A673 (cell line): ENCODE data around the gene LNP1. TPM values are rescaled to one million over a fixed set of nuclear protein-coding genes. Genes with fewer than 3 reads are reported as not detected.

ENCODE experiments used
- BruUV-seq: library from RNA; stranded (reverse); fragments of 400-500 nt; replicated peaks from 2 replicates; lab custom pipeline; 2021; lab: Mats Ljungman, UMichigan
- CTCF ChIA-PET: fragments of 300-600 bp; sonication (Branson Sonifier 250); formaldehyde crosslinking; loops from one replicate; lab custom pipeline; 2022; ENCODE audit warnings: antibody characterized with exemption; lab: Charles Lee
- POLR2A ChIA-PET: fragments of 300-600 bp; sonication (Branson Sonifier 250); formaldehyde crosslinking; loops from one replicate; lab custom pipeline; 2022; ENCODE audit warnings: antibody characterized with exemption; ENCODE audit not compliant: low non-redundant PET; lab: Charles Lee
- DNase-seq: peaks from one replicate; pipeline ENCODE4 v3.0.0-alpha.2; 2015; ENCODE audit warnings: low spot score
- H3K27ac ChIP-seq: fragments of 200-600 bp; sonication (generic); 2 replicates; pipeline ENCODE4 v1.5.1; 2016; ENCODE audit warnings: mixed run types, low read depth, mild to moderate bottlenecking, mixed read lengths, antibody characterized with exemption, low read length; ENCODE audit not compliant: poor library complexity, severe bottlenecking
- H3K27me3 ChIP-seq: fragments of 200-600 bp; sonication (generic); replicated peaks from 2 replicates; pipeline ENCODE4 v1.6.1; 2017; ENCODE audit warnings: mixed run types, low read depth, mild to moderate bottlenecking, mixed read lengths, antibody characterized with exemption, low read length; ENCODE audit not compliant: insufficient read depth, poor library complexity
- H3K36me3 ChIP-seq: fragments of 200-600 bp; sonication (generic); 2 replicates; pipeline ENCODE4 v1.6.1; 2016; ENCODE audit warnings: mixed run types, mild to moderate bottlenecking, mixed read lengths, antibody characterized with exemption, low read length; ENCODE audit not compliant: insufficient read depth, poor library complexity, severe bottlenecking
- H3K4me1 ChIP-seq: fragments of 200-600 bp; sonication (generic); 2 replicates; pipeline ENCODE4 v1.6.1; 2017; ENCODE audit warnings: mixed run types, mild to moderate bottlenecking, mixed read lengths, antibody characterized with exemption, low read length; ENCODE audit not compliant: insufficient read depth, poor library complexity, severe bottlenecking
- H3K4me3 ChIP-seq: fragments of 200-600 bp; sonication (generic); 2 replicates; pipeline ENCODE4 v1.5.1; 2016; ENCODE audit warnings: low read depth, mixed run types, mild to moderate bottlenecking, mixed read lengths, low read length; ENCODE audit not compliant: poor library complexity, severe bottlenecking
- H3K9me3 ChIP-seq: fragments of 200-600 bp; sonication (generic); 2 replicates; pipeline ENCODE4 v1.6.1; 2016; ENCODE audit warnings: mixed run types, low read depth, mild to moderate bottlenecking, mixed read lengths, antibody characterized with exemption, low read length; ENCODE audit not compliant: poor library complexity, severe bottlenecking
- CTCF ChIP-seq: fragments of 300-800, 200-600 bp; sonication (generic); conservative IDR thresholded peaks from 2 replicates; pipeline ENCODE4 v1.5.1; 2017; ENCODE audit warnings: low read depth, mild to moderate bottlenecking, antibody characterized with exemption, low read length, moderate library complexity, mixed read lengths
- EZH2 ChIP-seq: fragments of 200-600 bp; sonication (generic); IDR thresholded peaks from 2 replicates; pipeline ENCODE4 v1.6.1; 2017; ENCODE audit warnings: borderline replicate concordance, low read depth, mild to moderate bottlenecking, mixed read lengths, antibody characterized with exemption, low read length; ENCODE audit not compliant: poor library complexity, severe bottlenecking
- intact Hi-C: fragments of 100-400 bp; cut with micrococcal nuclease; formaldehyde crosslinking; loops from one replicate; pipeline ENCODE4 v1.10.0; 2022; ENCODE audit not compliant: unreplicated experiment
- total RNA-seq: library from RNA; stranded (reverse); gene quantifications from 2 replicates; pipeline ENCODE4 v1.2.3, GENCODE V29; 2021

The LNP1 gene
- total RNA-seq, 1 experiment from 2014 or later: 4.3 TPM

DNA sequence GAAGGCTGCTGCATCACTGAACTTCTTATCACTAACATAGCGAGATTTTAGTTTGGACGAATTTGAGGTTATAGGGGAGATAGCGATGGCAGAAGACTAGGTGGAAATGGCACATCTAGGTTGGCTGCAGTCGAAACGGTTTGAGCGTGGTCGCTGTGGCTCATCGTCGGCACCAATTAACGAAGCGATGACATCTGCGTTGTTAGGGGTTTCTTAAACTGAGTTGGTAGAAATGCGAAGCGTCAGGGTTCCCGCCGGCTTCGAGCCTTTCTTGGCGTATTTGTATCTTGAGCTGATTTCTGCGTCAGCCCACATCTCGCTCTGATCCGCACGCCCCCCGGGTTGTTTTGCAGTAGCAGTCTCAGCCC lies 319 bp downstream of the LNP1 start:
- H3K4me1 ChIP-seq: peaks cover 17% of the 10 kb centered on the region
- BruUV-seq: TSS peak; percentile 76
- POLR2A ChIA-PET: interaction anchor here (0.5 kb wide), 1 partner anchor 61 kb away, joined by 3 read pairs; no protein-coding TSS in a partner anchor
- intact Hi-C loops: no loop called here
- peak; percentile 71 for DNase-seq
- CTCF ChIA-PET: interaction anchor here (0.5 to 1.0 kb wide), 2 partner anchors 61 to 570 kb away, joined by 5 read pairs; no protein-coding TSS in a partner anchor
- no peaks in the 10 kb centered on the region for H3K9me3 ChIP-seq
- TF ChIP-seq CTCF (no peak), EZH2 (no peak)
- H3K27ac ChIP-seq: peak overlapping the region; percentile 92
- peak overlapping the region; percentile 88 for H3K4me3 ChIP-seq
- H3K36me3 ChIP-seq: no peaks in the 10 kb centered on the region
- no peaks in the 10 kb centered on the region for H3K27me3 ChIP-seq

GRCh38 chr3:100402256-100402655 lies 917 bp downstream of the LNP1 start:
- CTCF ChIA-PET: interaction anchor here (0.5 kb wide), 1 partner anchor 571 kb away, joined by 5 read pairs; no protein-coding TSS in a partner anchor
- intact Hi-C loops: no loop called here
- Histone ChIP-seq H3K4me3 (peak overlapping the region; percentile 88), H3K27me3 (no peaks in the 10 kb centered on the region), H3K9me3 (no peaks in the 10 kb centered on the region), H3K36me3 (no peaks in the 10 kb centered on the region), H3K27ac (peak overlapping the region; percentile 92), H3K4me1 (peaks cover 17% of the 10 kb centered on the region)
- TF ChIP-seq CTCF: no peak
- no peak for TF ChIP-seq EZH2
- POLR2A ChIA-PET: no interaction called here
- peak; percentile 38 for DNase-seq
- BruUV-seq: no TSS peak

- BruUV-seq: no TSS peak
- TF ChIP-seq EZH2: no peak
- no peak for TF ChIP-seq CTCF
Measured at GRCh38 chr3:100402891-100403290, 1.6 kb downstream of the LNP1 start.

More at GRCh38 chr3:100402891-100403290, 1.6 kb downstream of the LNP1 start:
- H3K9me3 ChIP-seq: no peaks in the 10 kb centered on the region
- POLR2A ChIA-PET: no interaction called here
- peaks cover 17% of the 10 kb centered on the region for H3K4me1 ChIP-seq
- H3K4me3 ChIP-seq: peak overlapping the region; percentile 88
- H3K36me3 ChIP-seq: no peaks in the 10 kb centered on the region
- intact Hi-C loops: no loop called here
- CTCF ChIA-PET: no interaction called here
- no peak for DNase-seq
- H3K27ac ChIP-seq: peak overlapping the region; percentile 92
- H3K27me3 ChIP-seq: no peaks in the 10 kb centered on the region
